Measurements from ENCODE around the gene CPEB1.

Gene CPEB1

DNA sequence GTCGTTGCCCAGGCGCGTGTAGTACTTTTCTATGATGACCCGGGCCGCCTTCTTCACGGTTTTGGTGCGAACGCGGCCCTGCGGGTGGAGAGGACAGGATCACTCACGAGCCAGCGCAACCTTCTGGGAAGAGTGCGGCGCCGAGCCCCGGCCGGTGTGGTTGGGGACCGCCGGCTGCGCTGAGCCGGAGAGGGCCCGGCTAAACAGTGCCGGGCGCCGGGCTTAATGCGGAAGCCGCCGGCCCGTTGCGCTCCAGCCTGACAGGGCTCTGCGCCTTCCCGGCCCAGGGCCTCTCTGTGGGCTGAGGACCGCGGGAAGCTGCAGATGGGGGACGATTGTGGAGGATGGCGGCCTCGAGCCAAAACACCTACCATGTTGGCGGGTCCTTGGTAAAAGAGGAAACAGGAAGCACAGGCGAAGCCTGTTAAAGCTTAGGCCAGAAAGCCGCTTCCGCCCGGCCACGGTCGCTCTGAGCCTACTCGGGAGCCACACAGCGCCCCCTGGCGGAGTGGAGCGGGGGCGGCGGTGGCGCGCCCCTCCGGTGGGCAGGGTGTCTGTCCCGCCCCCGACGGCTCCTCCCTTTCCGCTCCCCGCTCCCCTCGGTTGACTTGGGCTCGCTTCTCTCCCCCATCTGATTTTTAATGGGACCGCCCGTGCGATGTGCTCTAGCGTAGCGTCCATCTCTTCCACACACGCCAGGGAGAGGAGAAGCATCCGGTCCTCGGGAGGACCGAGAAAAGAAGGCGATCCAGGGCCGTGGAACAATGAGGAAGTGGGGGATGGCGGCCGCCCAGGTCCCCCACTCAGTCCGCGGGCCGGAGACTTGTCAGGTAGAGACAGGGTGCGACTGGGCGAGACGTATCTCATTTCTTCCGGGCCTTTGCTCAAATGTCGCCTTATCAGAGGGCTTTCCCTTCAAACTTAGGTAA, 106.8 kb downstream of the CPEB1 start, which contains the start of gene RPS17:
Gene RPS17, minus strand, starts transcription at position 403 of the 929 bp plus-strand sequence. Its CDS starts 29 bp downstream, at position 374.
- Histone ChIP-seq H3K27ac (peak within 1 kb of the TSS; percentile 89), H3K4me1 (ENCODE audit: low read depth, poor library complexity, severe bottlenecking) (peaks cover 30% of the 10 kb centered on the region), H4K20me1 (ENCODE audit: insufficient read depth) (peaks cover 17% of the 10 kb centered on the region), H3K79me2 (ENCODE audit: insufficient read depth, low read depth) (peaks cover 31% of the 10 kb centered on the region), H3K27me3 (ENCODE audit: insufficient read depth, low read depth) (no peaks in the 10 kb centered on the region), H3K4me3 (IDR thresholded peaks at IDR 0.05; ENCODE audit: insufficient read depth, low read depth, low read length) (no peak within 1 kb of the TSS), H2AFZ (ENCODE audit: low read depth) (peak within 1 kb of the TSS; percentile 84), H3K9ac (peak within 1 kb of the TSS; percentile 99), H3K4me2 (peak within 1 kb of the TSS; percentile 79), H3K36me3 (ENCODE audit: insufficient read depth) (peaks cover 25% of the 10 kb centered on the region)
- peak; percentile 85 for TF ChIP-seq CTCF (conservative IDR thresholded peaks at IDR 0.05; ENCODE audit: low read depth, low read length)

- peaks cover 31% of the 10 kb centered on the region for H3K79me2 ChIP-seq (ENCODE audit: insufficient read depth, low read depth)
- peaks cover 30% of the 10 kb centered on the region for H3K4me1 ChIP-seq (ENCODE audit: low read depth, poor library complexity, severe bottlenecking)
- peaks cover 17% of the 10 kb centered on the region for H4K20me1 ChIP-seq (ENCODE audit: insufficient read depth)
- H2AFZ ChIP-seq (ENCODE audit: low read depth), result peak overlapping the region; percentile 84; the same call in 1 of the 2 replicates
- H3K9ac ChIP-seq, result peak overlapping the region; percentile 99
- no peak for TF ChIP-seq CTCF (conservative IDR thresholded peaks at IDR 0.05; ENCODE audit: low read depth, low read length)
- H3K27ac ChIP-seq, result peak overlapping the region; percentile 89
- no peak overlapping the region for H3K4me3 ChIP-seq (IDR thresholded peaks at IDR 0.05; ENCODE audit: insufficient read depth, low read depth, low read length)
- no peaks in the 10 kb centered on the region for H3K27me3 ChIP-seq (ENCODE audit: insufficient read depth, low read depth)
- peaks cover 25% of the 10 kb centered on the region for H3K36me3 ChIP-seq (ENCODE audit: insufficient read depth)
- H3K4me2 ChIP-seq, result peak overlapping the region; percentile 79
Observed at GRCh38 chr15:82539691-82540054, 107.5 kb downstream of the CPEB1 start.

DNA sequence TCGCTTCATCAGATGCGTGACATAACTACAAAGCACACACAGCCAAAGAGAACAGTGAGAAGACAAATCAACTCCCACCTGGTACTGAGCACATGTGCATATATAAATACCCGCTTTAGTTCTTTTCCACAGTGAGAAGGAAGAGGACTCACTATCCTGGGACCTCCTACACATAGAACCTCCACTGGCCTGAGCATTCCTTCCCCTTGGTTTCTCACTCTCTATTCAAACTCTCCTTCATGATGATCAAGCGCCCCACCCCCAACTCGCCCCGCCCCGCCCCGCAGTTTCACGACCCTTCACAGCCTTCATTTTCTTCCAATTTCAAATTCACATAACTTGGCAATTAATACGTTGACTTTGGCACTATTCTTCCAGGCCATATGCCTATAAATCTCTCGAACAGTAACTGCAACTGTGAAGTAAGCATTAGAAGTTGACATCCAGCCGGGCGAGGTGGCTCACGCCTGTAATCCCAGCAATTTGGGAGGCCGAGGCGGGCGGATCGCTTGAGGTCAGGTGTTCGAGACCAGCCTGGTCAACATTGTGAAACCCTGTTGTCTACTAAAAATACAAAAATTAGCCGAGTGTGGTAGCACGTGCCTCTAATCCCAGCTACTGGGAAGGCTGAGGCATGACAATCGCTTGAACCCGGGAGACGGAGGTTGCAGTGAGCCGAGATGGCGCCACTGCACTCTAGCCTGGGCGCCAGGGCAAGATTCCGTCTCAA, 108.0 kb downstream of the CPEB1 start:
- Histone ChIP-seq H3K4me1 (ENCODE audit: low read depth, poor library complexity, severe bottlenecking) (peaks cover 30% of the 10 kb centered on the region), H3K27me3 (ENCODE audit: insufficient read depth, low read depth) (no peaks in the 10 kb centered on the region), H3K4me2 (peak overlapping the region; percentile 79), H2AFZ (ENCODE audit: low read depth) (no peak overlapping the region), H3K36me3 (ENCODE audit: insufficient read depth) (peaks cover 25% of the 10 kb centered on the region), H3K27ac (peak overlapping the region; percentile 89), H3K9ac (peak overlapping the region; percentile 99), H4K20me1 (ENCODE audit: insufficient read depth) (peaks cover 17% of the 10 kb centered on the region), H3K4me3 (IDR thresholded peaks at IDR 0.05; ENCODE audit: insufficient read depth, low read depth, low read length) (no peak overlapping the region), H3K79me2 (ENCODE audit: insufficient read depth, low read depth) (peaks cover 31% of the 10 kb centered on the region)
- no peak for TF ChIP-seq CTCF (conservative IDR thresholded peaks at IDR 0.05; ENCODE audit: low read depth, low read length)

DNA sequence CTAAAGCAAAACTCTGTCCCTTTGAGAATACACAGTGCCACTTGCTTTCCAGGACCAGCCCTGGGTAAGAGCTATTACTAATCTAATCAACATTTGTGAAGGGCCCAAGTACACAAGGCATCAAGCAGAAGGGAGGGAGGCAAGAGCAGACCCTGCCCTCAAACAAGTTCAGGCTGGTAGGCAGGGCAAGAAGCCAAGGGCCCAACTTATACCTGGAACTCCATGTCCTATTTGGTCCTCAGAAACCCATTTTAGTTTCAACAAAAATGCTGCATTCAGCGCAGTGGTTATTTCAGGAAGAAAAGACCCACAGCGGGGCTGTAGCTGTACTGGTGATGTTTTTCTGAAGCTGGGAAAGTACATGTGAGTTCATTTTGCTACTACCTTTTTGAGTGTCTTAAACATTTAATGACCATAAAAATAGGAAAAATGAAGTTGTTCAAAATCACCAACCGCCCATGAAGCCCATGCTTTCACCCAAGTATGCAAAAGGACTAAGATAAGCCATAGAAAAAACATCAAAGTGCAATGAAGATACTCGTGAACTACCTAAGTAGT, 109.7 kb downstream of the CPEB1 start:
- Histone ChIP-seq H3K79me2 (ENCODE audit: insufficient read depth, low read depth) (peaks cover 31% of the 10 kb centered on the region), H3K4me1 (ENCODE audit: low read depth, poor library complexity, severe bottlenecking) (peaks cover 16% of the 10 kb centered on the region), H3K27ac (peak overlapping the region; percentile 22; the same call in 1 of the 2 replicates), H3K27me3 (ENCODE audit: insufficient read depth, low read depth) (no peaks in the 10 kb centered on the region), H3K4me3 (IDR thresholded peaks at IDR 0.05; ENCODE audit: insufficient read depth, low read depth, low read length) (no peak overlapping the region), H3K36me3 (ENCODE audit: insufficient read depth) (peaks cover 25% of the 10 kb centered on the region), H3K4me2 (no peak overlapping the region), H3K9ac (no peak overlapping the region), H2AFZ (ENCODE audit: low read depth) (no peak overlapping the region), H4K20me1 (ENCODE audit: insufficient read depth) (peaks cover 17% of the 10 kb centered on the region)
- no peak for TF ChIP-seq CTCF (conservative IDR thresholded peaks at IDR 0.05; ENCODE audit: low read depth, low read length)
